Rectal smooth muscle tissue (tissue), 1 donor: ENCODE data around the gene MOB1A.
A peak's percentile ranks its signal among the peaks of the same experiment; 100 is the strongest.
"Not testable (repeated sequence)": the region's sequence is repeated elsewhere in the genome, so short reads cannot be mapped to it uniquely, and the experiment has no call there.

Source experiments
- H3K27ac ChIP-seq: one replicate; pipeline ENCODE4 v1.7.0; 2013; ENCODE audit warnings: low read depth, low read length, inconsistent platforms
- H3K27me3 ChIP-seq: one replicate; pipeline ENCODE4 v1.7.0; 2013; ENCODE audit warnings: low read length; ENCODE audit not compliant: control insufficient read depth, insufficient read depth
- H3K36me3 ChIP-seq: one replicate; pipeline ENCODE4 v1.7.0; 2013; ENCODE audit warnings: low read length; ENCODE audit not compliant: control insufficient read depth, insufficient read depth
- H3K4me1 ChIP-seq: one replicate; pipeline ENCODE4 v1.7.0; 2013; ENCODE audit warnings: low read length; ENCODE audit not compliant: control insufficient read depth, insufficient read depth
- H3K4me3 ChIP-seq: one replicate; pipeline ENCODE4 v1.7.0; 2013; ENCODE audit warnings: low read length
- H3K9ac ChIP-seq: one replicate; pipeline ENCODE4 v1.7.0; 2013; ENCODE audit warnings: low read length

The MOB1A gene

DNA sequence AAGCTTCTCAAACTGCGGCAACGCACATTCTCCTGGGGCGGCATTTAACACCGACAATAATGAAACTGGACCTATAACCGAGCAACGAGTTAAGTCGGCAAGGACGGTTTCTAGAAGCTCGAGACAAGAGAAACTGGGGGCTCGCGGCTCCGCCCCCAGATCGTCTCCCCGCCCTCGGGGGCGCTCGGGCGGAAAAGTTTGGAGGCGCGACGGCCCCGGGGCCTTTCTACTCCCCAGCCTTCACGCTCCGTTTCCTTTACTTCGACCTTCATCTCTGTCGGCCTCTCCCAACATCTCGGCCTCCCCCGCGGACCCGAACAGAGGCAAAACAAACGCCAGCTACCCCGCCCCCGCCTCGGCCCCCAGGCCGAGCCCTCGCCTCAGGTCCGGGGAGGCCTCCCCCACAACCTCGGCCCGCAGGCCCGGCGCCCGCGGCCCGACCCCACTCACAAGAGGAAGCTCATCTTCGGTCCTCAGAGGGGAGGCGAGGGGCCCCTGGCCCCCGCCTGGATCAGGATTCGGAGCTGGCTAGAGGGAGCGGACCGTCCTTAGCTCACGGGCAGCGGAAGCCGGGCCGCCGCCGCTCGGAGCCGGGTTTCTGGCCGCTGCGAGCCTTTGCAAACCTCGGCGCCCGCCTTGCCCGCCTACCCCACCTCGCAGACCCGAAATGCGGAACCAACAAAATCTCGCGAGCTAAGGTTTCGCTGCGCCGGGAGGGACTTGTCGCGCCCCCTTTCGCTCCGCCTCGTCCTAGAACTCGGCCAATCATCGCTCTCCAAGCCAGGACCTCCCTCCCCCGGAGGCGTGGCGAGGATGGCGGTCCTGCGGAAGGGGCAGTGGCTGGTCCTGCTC lies at the start of gene MOB1A:
Gene MOB1A (minus strand): TSS at position 669 of the 852 bp plus-strand sequence. CDS start 205 bp downstream, at position 464.
- H3K4me1 ChIP-seq = peaks cover 7% of the 10 kb centered on the region
- H3K36me3 ChIP-seq = no peaks in the 10 kb centered on the region
- peak within 1 kb of the TSS; percentile 91 for H3K27ac ChIP-seq
- peak within 1 kb of the TSS; percentile 86 for H3K9ac ChIP-seq
- peak within 1 kb of the TSS; percentile 86 for H3K4me3 ChIP-seq
- no peaks in the 10 kb centered on the region for H3K27me3 ChIP-seq

DNA sequence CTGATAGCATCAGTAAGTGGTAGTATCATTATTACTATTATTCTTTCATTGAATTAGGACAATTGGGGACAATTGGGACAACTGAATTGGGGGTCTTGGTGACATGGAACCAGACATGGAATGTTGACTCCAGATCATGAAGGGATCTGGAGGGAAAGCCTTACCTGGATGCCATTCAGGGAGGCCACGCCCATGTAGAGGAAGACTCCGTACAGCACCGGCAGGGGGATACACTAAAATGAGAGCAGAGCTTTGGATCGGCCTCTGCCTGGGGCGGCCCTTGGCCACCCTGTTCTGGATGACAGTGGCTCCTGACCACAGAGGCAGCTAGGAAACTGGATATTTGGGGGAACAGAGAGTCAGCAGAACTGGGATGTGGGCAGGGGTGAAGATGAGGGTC lies 49.0 kb upstream of the MOB1A start:
- H3K27me3 ChIP-seq = no peaks in the 10 kb centered on the region
- H3K36me3 ChIP-seq = no peaks in the 10 kb centered on the region
- no peak overlapping the region for H3K9ac ChIP-seq
- no peak overlapping the region for H3K27ac ChIP-seq
- H3K4me1 ChIP-seq = no peaks in the 10 kb centered on the region
- H3K4me3 ChIP-seq = no peak overlapping the region

DNA sequence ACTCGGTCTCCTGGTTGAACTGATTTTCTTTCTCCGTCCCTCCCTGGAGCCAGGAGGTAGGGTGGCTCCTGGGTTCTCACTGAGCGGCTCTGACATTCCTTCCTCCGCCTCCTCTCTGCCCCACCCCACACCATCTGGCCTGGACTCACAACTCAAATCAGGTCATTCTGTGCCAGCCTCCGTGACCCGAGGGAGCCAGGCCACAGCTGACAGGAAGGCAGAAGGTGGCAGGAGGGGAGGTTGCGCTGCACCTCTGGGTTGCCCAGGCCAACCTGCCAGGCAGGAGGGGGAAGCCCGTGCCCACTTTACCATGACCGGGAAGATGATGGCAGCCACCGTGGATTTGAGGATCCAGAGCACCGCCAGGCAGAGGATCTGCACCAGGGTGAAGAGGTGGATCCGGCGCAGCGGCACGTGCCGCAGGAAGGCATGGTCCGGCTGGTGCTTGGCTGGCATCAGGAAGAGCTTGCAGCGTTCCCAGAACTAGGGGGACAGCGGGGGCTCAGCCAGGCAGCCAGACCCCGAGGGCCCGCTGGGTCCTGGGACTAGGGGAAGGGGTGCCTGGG lies 48.1 kb upstream of the MOB1A start:
- Histone ChIP-seq H3K36me3 (no peaks in the 10 kb centered on the region), H3K27ac (no peak overlapping the region), H3K9ac (no peak overlapping the region), H3K4me1 (no peaks in the 10 kb centered on the region), H3K27me3 (no peaks in the 10 kb centered on the region), H3K4me3 (no peak overlapping the region)

DNA sequence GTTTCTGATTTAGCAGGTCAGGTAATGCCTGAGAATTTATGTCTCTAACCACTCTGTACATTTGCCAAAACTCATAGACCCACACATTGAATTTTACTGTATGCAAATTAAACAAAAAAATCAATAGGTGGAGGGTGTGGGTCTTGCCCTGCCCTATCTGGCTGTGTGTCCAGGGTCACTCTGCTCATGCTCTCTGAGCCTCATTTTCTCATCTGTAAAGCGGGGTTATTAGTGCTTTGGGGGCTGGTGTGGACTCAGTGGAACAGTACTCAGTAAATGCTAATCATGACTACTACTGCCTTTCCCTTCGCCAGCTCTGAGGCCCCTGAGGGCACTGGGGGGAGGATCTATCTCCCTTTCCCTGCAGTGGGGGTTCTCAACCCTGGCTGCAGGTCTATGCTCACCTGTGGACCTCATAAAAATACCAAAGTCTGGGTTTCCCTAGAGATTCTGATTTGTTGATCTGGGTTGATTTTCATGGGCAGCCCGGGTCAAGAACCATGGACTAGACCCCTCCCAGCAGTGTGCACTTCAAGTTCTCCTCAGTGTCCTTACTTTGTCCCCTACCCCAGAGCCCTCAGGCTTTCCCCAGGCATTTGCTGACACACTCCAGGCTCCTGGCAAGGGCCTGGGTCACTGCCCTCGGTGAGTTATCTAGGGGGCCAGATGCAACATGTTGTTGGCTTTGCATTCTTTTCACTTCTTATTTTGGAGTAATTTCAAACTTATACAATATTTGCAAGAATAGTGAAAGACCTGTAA lies 47.2 kb upstream of the MOB1A start:
- no peaks in the 10 kb centered on the region for H3K36me3 ChIP-seq
- H3K4me1 ChIP-seq = no peaks in the 10 kb centered on the region
- H3K4me3 ChIP-seq = no peak overlapping the region
- no peak overlapping the region for H3K27ac ChIP-seq
- H3K27me3 ChIP-seq = no peaks in the 10 kb centered on the region
- no peak overlapping the region for H3K9ac ChIP-seq

DNA sequence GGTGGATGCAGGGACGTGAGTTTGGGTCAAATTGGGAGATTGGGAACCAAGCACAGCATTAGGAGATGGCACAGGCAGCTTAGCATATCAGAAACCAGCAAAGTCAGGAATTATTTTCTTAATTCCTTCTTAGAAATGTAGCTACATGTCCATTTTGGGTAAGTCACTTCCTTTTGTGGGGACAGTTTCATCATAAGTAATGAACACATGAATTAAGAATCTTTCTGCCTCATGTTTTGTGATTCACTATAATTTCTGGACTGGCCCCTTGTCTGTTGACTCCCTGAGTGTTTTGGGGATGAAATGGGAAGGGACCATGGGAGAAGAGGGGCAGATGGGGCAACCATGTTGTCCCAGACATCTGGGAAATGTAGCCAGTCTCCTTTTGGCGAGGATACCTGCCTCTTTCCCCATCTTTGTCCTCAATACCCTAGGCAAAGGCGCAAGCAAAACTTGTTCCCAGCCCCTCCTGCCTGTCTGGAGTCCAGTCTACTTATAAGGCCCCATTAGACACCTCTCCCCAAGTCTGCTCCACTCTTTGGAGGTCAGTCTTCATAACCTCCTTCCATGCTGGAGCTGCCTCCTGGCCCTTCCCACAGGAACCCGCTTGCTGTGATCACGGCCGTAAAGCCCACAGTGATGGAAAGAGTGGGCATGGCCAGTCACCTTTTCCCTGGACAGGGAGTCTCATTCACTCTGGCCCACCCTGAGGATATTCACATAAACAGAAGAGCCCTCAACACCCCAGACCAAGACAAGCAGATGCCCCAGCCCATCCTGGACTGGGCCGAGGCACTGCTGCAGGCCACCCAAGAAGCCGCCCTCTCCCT lies 45.5 kb upstream of the MOB1A start:
- Histone ChIP-seq H3K27me3 (no peaks in the 10 kb centered on the region), H3K4me1 (no peaks in the 10 kb centered on the region), H3K9ac (no peak overlapping the region), H3K27ac (no peak overlapping the region), H3K36me3 (no peaks in the 10 kb centered on the region), H3K4me3 (no peak overlapping the region)

DNA sequence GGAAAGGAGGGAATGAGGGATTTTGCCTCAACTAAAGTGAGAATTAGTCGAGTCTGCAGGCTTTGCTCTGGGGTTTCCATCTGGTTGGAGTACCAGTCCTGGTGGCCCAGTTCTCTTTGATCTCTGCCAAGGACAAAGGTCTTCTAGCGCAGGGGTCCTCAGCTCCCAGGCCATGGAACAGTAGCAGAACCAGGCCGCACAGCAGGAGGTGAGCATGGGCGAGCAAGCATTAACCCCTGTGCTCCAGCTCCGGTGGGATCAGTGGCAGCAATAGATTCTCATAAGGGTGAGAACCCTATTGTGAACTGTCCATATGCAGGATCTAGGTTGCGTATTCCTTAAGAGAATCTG lies 43.6 kb upstream of the MOB1A start:
- Histone ChIP-seq H3K9ac (no peak overlapping the region), H3K4me1 (no peaks in the 10 kb centered on the region), H3K27me3 (no peaks in the 10 kb centered on the region), H3K36me3 (no peaks in the 10 kb centered on the region), H3K4me3 (no peak overlapping the region), H3K27ac (no peak overlapping the region)

DNA sequence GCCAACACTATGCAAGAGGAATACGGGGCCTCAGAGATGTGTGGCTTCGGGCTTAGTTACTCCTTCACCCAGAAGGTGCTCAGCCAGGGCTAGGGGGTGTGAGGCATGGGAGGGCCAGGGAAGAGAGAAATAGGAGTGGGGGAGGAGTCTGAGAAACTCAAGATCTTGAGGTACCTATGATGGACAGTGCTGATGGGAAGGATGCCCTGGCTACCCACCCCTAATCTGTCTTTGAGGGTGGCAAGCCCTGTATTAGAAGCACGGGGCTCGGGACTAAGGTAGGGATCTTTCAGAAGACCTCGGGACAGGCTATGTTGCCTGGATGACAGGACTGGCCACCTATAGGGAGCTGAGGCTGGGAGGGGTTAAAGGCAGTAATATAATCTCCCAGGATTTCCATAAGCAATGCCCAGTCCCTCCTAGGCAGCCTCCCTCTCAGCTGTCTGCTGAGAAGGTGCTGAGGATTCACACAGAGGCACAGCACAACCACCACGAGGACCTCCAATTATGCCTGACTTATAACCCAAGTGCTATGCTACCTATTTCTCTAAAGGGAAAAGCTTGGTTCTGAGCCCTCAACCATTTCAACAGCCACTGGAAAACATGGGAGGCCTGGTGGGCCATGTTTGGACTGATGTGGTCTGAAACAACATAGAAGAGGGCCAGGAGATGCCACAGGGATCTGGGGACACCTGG lies 43.1 kb upstream of the MOB1A start:
- no peaks in the 10 kb centered on the region for H3K4me1 ChIP-seq
- H3K9ac ChIP-seq = no peak overlapping the region
- H3K4me3 ChIP-seq = no peak overlapping the region
- H3K27ac ChIP-seq = no peak overlapping the region
- H3K27me3 ChIP-seq = no peaks in the 10 kb centered on the region
- no peaks in the 10 kb centered on the region for H3K36me3 ChIP-seq

DNA sequence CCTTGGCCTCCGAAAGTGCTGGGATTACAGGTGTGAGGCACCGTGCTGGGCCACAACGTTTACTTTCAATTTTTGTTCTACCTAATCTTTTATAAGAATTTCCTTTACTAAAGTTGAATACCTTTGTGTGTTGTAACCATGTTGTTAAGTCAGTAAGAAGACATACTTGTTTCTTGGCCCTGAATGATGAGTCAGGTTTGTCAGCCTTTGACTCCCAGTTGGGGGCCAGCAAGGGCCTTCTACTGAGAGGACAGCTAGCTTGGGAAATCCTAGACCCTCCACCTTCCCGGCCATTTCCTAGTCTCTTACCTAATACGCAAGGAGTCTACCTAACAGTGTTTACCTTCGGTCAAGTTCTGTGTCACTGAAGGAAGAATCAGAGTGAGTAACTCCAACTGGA lies 42.4 kb upstream of the MOB1A start:
- Histone ChIP-seq H3K27ac (no peak overlapping the region), H3K27me3 (no peaks in the 10 kb centered on the region), H3K4me1 (no peaks in the 10 kb centered on the region), H3K9ac (no peak overlapping the region), H3K4me3 (no peak overlapping the region), H3K36me3 (no peaks in the 10 kb centered on the region)

DNA sequence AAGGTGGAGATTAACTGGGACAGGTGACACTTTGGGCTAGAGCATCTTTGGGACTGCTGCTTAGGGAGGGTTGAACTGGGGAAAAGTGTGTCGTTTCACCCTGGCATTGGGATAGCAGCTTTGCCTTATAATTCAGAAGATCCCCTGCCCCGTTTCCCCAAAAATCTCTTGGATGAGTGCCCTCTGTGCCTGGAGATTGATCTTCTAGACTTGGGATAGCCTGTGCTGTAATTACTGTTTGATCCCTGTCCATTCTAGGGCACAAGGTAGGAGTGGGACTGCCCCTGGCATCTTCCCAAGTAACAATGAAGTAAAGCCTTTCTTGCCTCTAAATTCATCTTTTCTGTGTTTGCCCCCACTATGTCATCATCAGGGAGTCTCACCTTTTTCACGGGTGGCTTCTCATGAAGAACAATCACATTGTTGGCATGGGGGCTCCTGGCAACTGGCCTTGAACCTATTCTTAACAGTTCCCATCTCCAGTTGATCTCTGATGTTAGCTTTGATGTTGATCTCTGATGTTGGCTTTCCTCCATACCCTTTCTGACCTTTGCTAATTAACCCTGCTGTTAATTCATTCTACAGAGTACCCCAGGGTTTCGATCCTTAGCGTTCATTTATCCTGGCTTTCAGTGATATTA lies 41.3 kb upstream of the MOB1A start:
- no peaks in the 10 kb centered on the region for H3K36me3 ChIP-seq
- no peak overlapping the region for H3K27ac ChIP-seq
- H3K4me3 ChIP-seq = no peak overlapping the region
- H3K27me3 ChIP-seq = no peaks in the 10 kb centered on the region
- no peak overlapping the region for H3K9ac ChIP-seq
- H3K4me1 ChIP-seq = no peaks in the 10 kb centered on the region

DNA sequence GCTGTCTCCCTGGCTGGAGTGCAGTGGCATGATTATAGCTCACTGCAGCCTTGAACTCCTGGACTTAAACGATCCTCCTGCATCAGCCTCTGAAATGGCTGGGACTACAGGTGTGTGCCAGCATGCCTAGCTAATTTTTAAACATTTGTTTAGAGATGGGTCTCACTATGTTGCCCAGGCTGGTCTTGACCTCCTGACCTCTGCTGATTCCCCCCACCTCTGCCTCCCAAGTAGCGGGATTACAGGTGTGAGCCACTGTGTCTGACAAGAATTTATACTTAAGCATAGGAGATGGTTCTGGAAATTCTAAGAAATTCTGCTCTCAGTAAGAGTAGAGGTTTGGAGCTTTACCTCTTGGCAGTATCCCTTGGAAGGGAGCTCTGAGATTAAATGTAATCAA lies 38.0 kb upstream of the MOB1A start:
- Histone ChIP-seq H3K4me1 (no peaks in the 10 kb centered on the region), H3K27me3 (no peaks in the 10 kb centered on the region), H3K4me3 (no peak overlapping the region), H3K36me3 (no peaks in the 10 kb centered on the region), H3K27ac (no peak overlapping the region), H3K9ac (no peak overlapping the region)

DNA sequence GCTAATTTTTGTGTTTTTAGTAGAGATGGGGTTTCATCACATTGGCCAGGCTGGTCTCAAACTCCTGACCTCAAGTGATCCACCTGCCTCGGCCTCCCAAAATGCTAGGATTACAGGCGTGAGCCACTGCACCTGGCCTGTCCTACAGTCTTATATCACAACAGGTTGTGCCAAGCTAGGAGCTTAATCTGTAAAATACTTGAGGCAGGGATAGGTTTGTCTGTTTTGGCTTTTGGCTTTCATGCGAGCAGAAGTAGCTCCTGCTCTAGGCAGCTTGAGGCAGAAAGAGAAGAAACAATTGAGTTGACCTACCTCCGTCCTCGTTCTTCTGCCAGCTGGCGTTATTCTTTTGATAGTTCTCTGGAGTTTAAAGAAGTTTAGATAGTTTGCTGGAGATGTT lies 37.1 kb upstream of the MOB1A start:
- not testable (repeated sequence) for H3K36me3 ChIP-seq, H3K4me3 ChIP-seq, H3K4me1 ChIP-seq, H3K27me3 ChIP-seq, H3K9ac ChIP-seq, H3K27ac ChIP-seq
